ENCODE results near the gene ITGAE.
"Not testable (repeated sequence)": the region's sequence is repeated elsewhere in the genome, so short reads cannot be mapped to it uniquely, and the experiment has no call there.

ITGAE gene, protein sequence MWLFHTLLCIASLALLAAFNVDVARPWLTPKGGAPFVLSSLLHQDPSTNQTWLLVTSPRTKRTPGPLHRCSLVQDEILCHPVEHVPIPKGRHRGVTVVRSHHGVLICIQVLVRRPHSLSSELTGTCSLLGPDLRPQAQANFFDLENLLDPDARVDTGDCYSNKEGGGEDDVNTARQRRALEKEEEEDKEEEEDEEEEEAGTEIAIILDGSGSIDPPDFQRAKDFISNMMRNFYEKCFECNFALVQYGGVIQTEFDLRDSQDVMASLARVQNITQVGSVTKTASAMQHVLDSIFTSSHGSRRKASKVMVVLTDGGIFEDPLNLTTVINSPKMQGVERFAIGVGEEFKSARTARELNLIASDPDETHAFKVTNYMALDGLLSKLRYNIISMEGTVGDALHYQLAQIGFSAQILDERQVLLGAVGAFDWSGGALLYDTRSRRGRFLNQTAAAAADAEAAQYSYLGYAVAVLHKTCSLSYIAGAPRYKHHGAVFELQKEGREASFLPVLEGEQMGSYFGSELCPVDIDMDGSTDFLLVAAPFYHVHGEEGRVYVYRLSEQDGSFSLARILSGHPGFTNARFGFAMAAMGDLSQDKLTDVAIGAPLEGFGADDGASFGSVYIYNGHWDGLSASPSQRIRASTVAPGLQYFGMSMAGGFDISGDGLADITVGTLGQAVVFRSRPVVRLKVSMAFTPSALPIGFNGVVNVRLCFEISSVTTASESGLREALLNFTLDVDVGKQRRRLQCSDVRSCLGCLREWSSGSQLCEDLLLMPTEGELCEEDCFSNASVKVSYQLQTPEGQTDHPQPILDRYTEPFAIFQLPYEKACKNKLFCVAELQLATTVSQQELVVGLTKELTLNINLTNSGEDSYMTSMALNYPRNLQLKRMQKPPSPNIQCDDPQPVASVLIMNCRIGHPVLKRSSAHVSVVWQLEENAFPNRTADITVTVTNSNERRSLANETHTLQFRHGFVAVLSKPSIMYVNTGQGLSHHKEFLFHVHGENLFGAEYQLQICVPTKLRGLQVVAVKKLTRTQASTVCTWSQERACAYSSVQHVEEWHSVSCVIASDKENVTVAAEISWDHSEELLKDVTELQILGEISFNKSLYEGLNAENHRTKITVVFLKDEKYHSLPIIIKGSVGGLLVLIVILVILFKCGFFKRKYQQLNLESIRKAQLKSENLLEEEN

GRCh38 chr17:3800362-3801271 lies at the start of gene ITGAE:
Gene ITGAE (minus strand): TSS chr17:3801188. CDS start chr17:3801144, 44 bp downstream.
- no peak for DNase-seq (ENCODE audit: extremely low read depth in 1 of 2, low read depth in 1 of 2)

DNA sequence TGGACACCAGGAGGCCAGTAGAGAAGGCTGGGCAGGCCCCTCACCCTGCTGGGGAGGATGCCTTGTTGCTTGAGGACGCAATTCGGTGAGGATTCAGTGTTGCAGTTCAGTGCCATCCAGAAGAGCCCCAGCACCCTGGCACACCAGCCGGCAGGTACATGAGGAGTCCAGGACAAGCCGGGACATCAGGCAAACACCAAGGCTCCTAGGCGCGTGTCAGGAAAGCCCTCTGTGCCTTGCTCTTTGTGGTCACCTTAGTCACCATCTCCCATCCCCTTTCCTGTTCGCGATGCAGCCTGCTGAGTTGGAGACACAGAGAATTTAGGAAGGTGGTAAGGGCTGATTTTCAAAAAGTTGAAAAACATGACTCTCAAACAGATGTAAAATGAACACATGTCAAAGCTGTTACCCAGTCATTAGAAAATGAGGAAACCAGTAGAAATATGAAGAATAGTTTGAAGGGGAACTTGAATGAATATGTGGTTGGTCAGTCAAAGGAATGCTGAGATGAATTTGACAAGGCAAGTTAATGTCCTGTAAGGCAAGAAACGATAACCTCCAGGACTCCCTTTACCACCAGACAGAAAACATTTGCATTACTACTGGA lies 47.3 kb upstream of the ITGAE start:
- no peak for DNase-seq (ENCODE audit: extremely low read depth in 1 of 2, low read depth in 1 of 2)

DNA sequence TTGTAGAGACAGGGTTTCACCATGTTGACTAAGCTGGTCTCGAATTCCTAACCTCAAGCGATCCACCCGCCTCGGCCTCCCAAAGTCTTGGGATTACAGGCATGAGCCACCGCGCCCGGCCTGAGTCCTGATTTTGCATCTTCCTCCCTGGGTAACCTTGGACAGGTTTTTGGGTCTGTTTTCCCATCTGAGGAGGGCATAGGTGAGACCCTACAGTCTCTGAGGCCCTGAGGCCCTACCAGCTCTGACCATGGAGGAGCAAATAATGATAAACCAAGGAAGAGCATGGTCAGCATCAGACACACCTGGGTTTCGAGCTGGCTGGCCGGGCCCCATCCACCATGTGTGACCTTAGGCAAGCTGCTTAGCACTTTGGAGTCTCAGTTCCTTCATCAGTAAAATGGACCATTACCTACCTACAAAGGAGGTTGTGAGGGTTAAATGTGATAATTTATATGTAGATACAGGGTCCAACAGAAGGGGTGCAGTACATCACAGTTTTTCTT lies 46.2 kb upstream of the ITGAE start:
- no peak for DNase-seq (ENCODE audit: extremely low read depth in 1 of 2, low read depth in 1 of 2)

GRCh38 chr17:3846437-3847164 lies 45.6 kb upstream of the ITGAE start:
- no peak for DNase-seq (ENCODE audit: extremely low read depth in 1 of 2, low read depth in 1 of 2)

DNA sequence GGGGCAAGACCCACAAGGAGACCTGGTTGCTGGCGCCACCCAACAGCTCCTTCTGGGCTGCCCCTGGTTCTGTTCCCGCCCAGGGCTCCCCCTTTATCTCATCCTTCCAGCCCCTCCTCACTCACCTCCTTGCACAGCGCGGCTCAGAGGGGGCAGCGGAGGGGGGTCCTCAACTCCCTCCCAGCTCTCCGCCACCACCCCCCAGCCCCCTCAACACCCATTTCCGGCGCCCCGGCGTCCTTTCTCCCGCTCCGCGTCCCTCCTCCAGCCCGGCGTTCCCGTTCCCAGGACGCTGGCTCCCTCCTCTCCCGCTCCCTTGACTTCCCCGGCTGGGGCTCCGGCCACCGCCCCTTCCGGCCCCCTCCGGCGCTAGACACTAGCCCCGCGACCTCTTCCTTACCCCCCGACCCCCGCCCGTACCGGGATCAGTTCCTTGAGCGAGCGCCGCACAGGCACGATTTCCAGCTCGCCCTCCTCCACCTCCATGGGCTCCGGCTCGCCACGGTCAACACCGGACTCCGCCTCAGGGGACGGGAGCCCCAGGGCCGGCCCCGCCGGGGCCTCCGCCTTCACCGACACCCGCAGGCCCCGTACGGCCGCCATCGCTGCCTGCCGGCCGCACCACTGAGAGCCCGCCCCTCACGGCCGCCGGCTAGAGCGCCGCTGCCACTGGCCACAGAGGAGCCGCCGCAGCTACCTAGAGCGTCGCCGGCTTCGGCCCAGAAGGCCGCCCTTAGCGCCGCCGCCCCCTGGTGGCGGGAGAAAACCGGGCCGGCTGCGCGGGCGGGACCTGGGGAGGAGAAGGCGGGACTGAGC lies 44.8 kb upstream of the ITGAE start, which contains the start of gene NCBP3:
Gene NCBP3, minus strand, starts transcription at position 626 of the 816 bp plus-strand sequence. Its CDS starts 23 bp downstream, at position 603.
- peak; percentile 67 to 88 for DNase-seq (ENCODE audit: extremely low read depth in 1 of 2, low read depth in 1 of 2)

GRCh38 chr17:3845291-3845620 lies 44.3 kb upstream of the ITGAE start:
- DNase-seq (ENCODE audit: extremely low read depth in 1 of 2, low read depth in 1 of 2) = peak in 1 of 2 donors; percentile 5

GRCh38 chr17:3844556-3844955 lies 43.6 kb upstream of the ITGAE start:
- not testable (repeated sequence) for DNase-seq (ENCODE audit: extremely low read depth in 1 of 2, low read depth in 1 of 2)

DNA sequence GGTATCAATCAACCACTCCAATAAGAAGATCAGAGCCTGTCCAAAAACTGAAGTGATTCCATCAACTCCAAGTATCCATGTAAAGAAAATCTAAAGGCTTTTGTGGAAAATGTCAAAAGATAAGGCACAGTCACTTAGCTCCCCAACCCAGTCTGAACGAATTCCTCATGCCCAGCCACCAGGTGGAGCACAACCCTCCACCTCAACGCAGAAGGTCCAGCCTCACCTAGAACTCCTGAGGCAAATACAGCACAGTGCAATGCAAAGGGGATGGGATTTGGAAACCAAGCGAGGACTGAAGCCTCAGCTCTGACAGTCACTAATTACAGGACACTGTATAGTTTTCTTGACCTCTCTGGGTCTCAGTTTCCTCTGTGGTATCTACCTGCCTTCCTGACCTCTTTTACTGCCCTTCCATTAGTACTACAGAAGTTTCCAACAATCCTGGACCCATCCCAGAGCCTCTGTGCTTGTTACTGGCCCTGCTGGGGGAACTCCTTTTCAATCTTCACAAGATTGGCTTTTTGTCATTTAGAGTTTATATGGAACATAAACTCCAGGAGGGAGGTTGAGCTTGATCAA lies 43.0 kb upstream of the ITGAE start:
- peak; percentile 11 to 29 for DNase-seq (ENCODE audit: extremely low read depth in 1 of 2, low read depth in 1 of 2)

- no peak for DNase-seq (ENCODE audit: extremely low read depth in 1 of 2, low read depth in 1 of 2)
These were observed 37.2 kb upstream of the ITGAE start for GRCh38 chr17:3838206-3838605.

- DNase-seq (ENCODE audit: extremely low read depth in 1 of 2, low read depth in 1 of 2) = no peak
These were observed 35.6 kb upstream of the ITGAE start for GRCh38 chr17:3836551-3836950.

GRCh38 chr17:3835410-3836229 lies 34.6 kb upstream of the ITGAE start:
- DNase-seq (ENCODE audit: extremely low read depth in 1 of 2, low read depth in 1 of 2) = no peak

DNA sequence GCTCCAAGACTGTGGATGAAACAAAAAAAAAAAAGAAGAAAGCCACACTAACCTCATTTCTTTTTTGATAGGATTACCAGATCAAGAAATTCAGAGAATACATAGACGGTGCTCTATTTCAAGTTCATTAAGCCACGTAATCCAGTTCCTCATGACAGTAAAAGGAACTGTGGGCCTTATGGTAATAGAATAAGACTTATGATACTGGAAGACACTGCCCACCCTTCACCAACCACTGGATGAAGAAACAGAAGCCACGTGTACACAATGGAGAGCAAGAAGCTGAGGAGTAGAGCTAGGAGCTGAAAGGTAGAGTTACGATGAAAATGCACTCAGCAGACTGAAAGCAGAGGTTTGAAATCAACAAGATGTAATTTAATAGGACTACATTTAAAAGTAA lies 33.8 kb upstream of the ITGAE start:
- DNase-seq (ENCODE audit: extremely low read depth in 1 of 2, low read depth in 1 of 2) = no peak

GRCh38 chr17:3828852-3829232 lies 27.9 kb upstream of the ITGAE start:
- no peak for DNase-seq (ENCODE audit: extremely low read depth in 1 of 2, low read depth in 1 of 2)

- DNase-seq (ENCODE audit: extremely low read depth in 1 of 2, low read depth in 1 of 2) = no peak
These were observed 27.3 kb upstream of the ITGAE start for GRCh38 chr17:3828151-3828851.

- peak; percentile 43 to 55 for DNase-seq (ENCODE audit: extremely low read depth in 1 of 2, low read depth in 1 of 2)
These were observed 26.3 kb upstream of the ITGAE start for GRCh38 chr17:3827124-3827773.

DNA sequence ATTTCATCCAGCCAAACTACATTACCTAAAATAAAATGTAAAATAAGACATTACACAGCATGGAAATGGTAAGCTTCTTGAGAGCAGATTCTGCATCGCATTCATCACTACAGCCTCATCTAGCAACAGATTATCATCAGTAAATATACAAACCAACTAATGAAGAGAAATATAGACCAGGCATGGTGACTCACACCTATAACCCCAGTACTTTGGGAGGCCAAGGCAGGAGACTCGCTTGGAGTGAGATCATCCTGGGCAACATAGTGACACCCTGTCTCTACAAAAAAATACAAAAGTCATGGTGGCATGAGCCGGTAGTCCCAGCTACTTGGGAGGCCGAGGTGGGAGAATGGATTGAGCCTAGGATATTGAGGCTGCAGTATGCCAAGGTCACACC lies 25.2 kb upstream of the ITGAE start:
- no peak for DNase-seq (ENCODE audit: extremely low read depth in 1 of 2, low read depth in 1 of 2)

All from activated CD8-positive, alpha-beta memory T cell treated with anti-CD3 and anti-CD28 coated beads for 1 hour (primary cell).